DMS114 treated with DMSO at 0.1 percent for 48 hours (cell line): ENCODE data around the gene GOLGA7B.
A peak's percentile ranks its signal among the peaks of the same experiment; 100 is the strongest.

Source experiments
- DNase-seq: peaks from one replicate; lab custom pipeline; 2025; ENCODE audit not compliant: unreplicated experiment; lab: John Stamatoyannopoulos, UW

Gene GOLGA7B

DNA sequence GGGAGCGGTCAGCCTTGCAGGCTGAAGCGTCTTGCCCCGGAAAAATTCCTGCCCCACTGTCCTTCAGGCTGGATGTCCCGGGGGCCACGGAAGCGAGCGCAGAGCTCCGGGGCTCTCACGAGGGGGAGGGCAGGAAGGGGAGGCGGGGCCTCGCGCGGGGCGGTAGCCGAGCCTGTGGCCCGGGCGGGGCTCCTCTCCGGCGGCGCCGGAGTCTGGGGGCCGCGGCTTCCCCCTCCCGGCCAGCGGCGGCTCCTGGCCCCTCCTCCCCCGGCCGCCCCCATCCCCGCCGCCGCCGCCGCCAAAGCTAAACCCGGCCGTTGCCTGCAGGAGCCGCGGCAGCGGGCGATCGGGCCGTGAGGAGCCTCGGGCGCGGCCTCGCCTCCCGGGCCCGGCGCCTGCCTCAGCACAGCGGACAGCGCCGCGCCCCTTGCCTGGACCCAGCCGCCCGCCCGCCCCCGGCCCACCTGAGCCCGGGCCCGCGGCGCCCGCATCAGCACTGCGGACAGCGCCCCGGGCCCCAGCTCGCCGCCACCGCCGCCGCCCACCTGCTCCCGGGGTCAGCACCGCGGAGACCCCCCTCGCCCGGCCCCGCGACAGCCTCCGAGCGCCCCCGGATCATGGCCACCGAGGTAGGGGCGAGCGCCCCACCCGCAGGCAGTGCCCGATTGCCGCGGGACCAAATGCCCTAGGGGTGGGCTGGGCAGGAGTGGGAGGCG is at the start of gene GOLGA7B:
TSS of gene GOLGA7B (plus strand) at position 157 of the 716 bp plus-strand sequence. CDS start at position 618, 461 bp downstream.
- peak; percentile 32 for DNase-seq

DNA sequence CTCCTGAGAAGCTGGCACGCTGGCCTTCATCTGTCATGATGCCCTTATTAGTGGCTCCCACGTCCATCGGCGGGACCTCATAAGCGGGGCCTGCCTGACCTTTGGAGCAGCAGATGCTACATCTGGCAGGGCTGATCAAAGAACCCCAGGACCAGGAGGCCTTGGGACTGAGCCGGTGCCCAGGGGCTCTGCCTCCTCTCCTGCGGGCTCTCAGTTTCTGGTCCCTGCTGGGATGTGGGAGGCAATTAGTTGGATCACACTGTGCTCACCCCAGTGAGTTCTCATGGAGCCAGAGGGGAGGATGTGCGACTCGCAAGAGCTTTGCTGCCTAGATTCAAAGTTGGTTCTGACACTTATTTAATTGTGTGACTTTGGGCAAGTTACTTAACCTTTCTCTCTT is 49.2 kb upstream of the GOLGA7B start:
- DNase-seq: no peak

DNA sequence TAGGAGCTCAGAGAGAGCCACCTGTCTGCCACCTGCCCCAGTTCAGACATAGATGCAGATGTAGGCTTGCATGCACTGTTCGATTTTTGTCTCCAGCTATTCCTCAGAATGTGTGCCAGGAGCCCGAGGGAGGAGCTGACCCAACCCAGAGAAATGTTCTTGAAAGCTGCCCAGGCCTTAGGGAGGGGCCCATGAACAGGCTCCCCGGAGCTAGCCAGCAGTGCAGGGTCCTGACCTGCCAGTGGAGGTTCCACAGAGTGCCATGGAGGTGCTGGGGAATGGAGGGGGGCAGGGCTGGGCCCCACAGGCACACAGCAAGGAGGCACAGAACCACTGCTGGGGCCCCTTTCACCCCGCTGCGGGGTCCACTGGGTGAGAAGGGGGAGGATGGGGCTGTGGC is 48.2 kb upstream of the GOLGA7B start:
- DNase-seq: no peak

DNA sequence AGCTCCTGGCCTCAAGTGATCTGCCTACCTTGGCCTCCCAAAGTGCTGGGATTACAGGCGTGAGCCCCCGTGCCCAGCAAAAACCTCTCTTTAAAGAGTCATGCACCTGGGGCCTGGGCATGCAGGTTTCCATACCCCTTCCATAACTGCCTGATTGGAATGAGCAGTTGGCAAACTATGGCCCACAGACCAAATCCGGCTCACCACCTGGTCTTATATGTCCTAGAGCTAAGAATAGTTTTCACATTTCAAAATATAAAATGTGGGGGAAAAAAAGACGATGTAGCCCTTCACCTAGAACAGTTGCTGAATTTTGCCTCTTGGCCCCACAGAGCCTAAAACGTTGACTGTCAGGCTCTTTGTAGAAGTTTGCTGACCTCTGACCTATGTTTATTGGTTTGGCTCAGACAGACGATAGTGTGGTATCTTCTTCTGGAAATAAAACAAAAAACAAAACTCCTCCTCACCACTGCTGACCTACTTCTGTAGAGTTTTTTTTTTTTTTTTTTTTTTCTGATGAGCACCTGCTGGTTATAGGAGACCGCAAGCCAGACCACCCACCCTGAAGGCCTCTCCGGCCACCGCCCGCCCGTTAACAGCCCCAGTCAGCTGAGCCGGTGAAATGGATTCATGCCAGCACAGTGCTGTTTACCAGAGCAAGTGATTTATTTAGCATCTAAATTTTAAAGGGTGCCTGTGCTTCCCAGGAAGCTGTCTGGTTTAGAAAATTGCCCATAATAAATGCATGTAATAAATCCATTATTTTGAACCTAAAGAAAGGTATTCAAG is 44.4 kb upstream of the GOLGA7B start:
- DNase-seq: no peak

DNA sequence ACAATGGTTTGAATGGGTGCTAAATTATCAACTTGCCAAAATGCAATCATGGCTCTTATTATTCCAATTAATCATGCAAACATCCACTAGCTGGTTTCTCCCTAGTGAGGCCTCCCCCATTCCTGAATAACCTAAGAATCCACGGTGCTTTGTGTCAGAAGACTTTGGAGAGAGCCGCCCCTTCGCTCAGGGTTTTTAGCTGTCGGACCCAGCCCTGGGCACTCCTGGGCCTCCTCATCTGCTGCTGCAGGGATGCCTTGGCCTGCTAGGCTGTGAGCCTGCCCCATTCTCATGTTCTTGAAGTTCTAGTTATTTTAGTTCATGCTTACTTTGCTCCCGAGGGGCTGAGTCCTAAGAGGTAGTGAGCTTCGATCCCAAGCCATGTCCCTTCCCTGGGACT is 43.7 kb upstream of the GOLGA7B start:
- no peak for DNase-seq

DNA sequence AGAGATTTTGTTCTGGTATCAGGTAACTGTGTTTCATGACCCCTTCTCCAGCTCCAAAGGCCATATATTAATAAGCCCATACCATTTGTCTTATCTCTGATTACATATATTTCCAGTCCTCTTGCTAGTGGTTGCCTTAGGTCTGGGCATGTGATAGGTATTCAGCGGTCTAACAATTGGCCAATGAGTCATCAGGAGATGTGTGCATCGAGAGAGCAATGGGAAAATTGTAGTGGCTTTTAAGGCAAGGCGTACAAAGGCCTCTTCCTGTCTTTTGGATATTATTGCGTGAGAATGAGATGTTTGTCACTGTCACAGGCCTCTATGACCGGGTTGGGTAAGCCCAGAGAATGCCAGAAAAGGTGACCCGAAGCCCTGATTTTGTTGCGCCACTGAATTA is 39.2 kb upstream of the GOLGA7B start:
- DNase-seq: no peak

DNA sequence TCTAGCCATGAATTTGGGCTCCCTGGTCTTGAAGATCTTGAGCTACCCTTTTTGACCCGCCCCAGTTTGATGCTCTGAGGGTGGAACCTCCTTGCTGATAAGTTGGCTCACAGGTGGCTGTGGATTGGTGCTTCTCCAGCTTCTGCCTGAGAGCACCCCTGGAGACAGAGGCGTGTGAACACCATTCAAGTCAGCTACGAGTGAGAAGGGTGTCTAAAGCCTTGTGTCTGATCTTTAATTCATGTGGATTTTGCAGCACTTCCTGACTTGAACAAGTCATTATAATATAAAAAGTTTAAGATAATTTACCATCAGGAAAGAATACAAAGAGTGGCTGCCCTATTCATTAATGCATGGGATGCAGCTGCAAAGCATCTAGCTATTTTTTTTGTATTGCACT is 37.7 kb upstream of the GOLGA7B start:
- DNase-seq: no peak

DNA sequence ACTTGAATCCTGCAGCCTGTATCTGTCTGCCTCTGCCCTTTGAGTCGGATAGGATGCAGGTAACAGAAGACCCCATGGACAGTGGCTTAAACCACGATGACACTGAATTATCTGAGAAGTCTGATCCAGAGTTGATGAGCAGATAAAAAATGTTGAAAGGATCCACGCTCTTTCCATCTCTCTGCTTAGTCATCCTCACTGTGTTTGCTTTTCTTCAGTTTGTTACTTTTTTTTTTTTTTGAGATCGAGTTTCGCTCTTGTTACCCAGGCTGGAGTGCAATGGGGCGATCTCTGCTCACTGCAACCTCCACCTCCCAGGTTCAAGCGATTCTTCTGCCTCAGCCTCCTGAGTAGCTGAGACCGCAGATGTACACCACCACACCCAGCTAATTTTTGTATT is 36.9 kb upstream of the GOLGA7B start:
- DNase-seq: no peak

DNA sequence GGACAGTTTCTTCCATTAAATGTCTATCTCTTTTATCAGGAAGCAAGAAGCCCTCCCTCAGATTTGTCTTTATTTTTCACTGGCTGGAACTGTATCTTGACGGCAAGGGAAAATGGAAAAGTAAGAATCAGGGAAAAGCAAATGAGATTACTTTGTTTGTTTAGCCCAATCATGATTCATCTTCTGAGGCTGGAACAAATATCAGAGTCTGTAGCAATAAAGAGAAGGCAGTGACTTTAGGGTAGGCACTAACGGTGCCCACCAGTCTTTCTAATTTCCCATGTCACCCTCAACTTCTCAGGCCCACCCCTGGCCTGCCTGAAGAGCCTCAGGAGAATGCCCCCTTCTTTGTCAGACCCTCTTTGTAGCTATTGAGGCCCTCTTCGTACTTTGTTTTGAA is 36.3 kb upstream of the GOLGA7B start:
- no peak for DNase-seq

DNA sequence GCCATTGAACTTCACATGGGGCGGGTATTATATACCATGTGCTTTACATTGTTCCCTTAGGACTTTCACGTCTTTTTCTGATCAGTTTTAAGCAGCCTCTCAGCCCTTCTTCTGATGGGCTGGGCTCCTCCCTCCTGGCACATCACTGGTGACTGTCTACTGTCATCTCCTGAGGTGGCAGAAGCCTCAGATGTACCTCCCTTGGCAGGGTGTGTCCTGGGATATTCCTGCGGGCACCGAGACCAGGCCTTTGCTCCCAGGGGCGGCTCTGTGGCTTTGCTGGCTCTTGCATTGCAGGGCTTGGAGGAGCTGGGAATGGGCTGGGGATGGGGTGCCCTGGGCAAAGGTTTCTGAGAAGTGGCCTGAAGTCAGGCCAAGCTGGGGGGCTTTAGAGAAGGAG is 34.6 kb upstream of the GOLGA7B start:
- DNase-seq: no peak

DNA sequence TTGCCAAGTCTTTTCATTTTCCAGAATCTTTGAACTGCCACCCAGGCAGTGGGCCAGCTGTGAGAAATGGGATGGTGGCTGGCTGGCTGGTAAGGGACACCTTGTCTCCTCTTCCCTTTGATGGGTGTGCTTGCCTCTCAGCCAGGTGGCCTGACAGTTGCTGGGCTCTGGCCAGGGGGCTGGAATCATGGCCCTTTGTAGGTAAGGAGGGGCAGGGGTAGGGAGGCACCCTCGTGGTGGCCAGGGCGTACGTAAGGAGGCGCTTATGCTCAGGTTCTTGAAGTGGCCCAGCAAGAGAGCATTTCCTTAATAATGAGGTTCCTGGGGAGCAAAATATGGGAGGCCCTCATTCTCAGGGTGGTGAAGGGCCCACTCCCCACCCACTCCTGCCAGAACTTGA is 33.0 kb upstream of the GOLGA7B start:
- DNase-seq: no peak

DNA sequence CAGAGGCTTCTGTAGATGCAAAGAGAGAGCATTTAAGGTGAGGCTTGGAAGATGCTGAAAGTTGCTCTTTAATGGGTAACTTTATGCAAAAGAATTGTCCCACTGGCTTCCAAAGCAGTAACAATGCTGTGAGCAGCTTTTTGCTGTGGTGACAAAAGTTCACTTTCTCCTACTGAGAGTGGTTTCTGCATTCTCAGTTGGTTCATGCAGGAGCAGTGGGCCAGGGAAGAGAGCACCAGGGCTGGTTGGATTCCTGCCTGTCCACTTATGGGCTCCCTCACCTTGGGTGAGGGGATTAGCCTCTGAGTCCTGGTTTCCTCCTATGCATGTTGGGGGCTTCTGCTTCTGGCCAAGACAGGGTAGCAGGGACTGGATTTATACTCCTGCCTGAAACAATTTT is 31.1 kb upstream of the GOLGA7B start:
- DNase-seq: no peak

DNA sequence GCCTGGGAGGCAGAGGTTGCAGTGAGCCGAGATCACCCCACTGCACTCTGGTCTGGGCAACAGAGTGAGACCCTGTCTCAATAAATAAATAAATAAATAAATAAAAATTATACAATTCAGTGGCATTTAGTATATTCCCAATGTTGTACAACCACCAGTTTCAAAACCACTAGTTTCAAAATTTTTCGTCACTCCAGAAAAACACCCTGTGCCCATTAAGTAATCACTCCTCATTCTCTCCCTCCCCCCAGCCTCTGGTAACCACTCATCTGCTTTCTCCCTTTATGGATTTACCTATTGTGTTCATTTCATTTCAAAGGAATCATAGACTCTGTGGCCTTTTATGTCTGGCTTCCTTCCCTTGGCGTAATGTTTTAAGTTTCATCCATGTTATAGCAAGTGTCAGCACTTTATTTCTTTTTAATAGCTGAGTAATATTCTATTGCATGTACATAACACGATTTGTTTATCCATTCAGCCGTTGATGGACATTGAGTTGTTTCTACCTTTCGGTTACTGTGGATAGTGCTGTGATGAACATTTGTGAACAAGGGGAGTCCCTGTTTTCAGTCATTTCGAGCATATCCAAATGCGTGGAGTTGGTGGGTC is 29.4 kb upstream of the GOLGA7B start:
- DNase-seq: no peak

DNA sequence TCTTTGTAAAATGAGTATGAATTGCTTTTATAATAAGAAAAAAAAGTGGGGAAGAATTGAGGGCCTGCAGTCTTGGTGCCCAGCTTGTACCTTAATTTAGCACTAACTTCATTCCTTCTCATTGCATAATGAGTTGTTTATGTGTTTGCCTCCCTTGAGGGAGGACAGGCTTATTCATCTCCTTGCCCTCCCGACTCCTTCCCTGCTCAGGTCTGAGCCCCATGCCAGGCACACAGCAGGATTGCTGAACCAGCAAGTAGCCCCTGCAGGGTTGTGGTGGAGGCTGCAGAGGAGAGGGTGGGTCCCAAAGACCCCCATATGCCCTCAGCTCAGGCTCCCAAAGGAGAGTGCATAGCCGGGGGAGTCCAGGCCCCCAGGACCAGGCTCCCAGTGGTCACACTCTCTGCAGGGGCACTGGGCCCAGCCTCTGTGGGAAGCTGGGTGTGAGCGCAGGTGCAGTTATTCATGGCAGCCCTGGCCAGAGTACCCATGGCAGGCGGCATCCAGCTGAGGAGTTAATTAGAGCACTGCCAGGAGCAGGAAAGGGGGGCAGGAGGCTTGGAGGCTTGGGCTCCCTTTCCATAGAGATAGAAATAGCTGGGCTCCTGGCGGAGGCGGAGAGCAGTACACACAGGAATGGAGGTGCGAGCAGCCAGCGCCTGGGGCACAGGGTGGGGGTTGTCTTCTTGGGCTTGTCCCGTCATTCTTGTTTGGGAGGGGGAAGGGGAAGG is 28.2 kb upstream of the GOLGA7B start:
- DNase-seq: no peak

DNA sequence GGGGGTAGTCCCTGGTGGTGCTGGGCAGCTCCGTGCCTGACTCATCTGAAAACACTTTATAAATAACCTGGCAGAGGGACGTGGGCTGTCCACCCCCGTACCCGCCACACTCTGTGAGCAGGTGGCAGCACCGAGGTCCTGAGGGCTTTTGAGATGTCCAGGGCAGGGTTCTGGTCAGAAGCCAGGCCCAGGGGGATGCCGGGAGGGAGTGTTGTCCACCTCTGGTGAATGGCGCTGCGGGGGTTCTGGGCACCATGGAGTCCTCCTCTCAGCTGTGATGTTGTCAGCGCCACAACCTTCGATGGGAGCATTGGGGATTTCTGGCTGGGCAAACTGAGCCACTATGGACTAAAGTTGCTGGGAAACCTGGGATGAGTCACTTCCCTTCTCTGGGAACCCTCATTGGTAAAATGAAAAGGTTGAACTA is 27.4 kb upstream of the GOLGA7B start:
- DNase-seq: no peak

DNA sequence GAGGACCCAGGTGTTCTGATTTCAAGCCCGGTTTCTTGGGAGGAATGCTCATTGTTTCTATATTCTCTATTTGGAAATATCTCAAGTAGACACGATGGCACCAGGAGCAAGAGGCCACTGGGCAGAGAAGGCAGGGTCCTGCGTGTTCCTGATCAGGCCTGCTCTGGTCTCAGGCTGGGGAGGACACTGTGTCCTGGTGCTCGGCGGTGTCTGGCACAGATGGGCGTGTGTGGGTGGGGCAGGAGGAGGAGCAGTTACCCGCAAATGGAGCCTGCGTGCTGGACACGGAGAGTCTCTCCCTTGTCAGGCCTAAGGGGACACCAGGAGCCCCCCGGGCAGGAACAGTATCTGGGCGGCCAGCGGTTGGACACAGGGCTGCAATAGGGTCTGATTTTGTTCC is 25.9 kb upstream of the GOLGA7B start:
- DNase-seq: no peak

DNA sequence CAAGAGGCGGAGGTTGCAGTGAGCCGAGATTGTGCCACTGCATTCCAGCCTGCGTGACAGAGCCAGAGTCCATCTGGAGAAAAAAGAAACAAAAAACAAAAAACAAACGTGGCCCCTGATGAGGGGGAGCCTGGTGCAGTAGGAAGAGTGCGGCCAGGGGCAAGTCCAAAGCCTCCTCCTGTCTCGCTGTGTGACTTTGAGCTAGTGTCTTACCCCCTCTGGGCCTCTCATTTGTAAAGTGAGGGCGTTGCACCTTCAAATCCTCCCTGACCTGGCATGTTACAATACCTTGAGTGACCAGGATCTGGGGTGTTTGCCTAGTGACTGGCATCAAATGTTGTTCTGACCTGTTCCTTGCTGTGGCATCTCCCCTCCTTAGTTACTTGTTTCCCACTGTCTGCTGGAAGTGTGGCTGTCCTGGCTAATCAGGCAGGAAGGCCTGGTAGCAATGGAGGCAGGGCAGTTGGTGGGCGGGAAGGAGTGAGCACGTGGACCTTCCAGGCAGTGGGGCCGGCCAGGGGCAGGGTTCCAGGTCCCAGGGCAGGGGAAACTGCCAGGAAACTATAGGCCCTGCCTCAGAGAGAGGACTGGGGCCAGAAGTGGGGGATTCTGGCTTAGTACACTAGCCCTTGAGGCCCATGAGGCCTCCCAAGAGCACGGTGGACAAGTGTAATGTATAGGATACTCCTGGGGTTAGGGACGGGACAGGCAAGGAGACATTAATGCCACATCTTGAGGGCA is 24.5 kb upstream of the GOLGA7B start:
- DNase-seq: no peak

DNA sequence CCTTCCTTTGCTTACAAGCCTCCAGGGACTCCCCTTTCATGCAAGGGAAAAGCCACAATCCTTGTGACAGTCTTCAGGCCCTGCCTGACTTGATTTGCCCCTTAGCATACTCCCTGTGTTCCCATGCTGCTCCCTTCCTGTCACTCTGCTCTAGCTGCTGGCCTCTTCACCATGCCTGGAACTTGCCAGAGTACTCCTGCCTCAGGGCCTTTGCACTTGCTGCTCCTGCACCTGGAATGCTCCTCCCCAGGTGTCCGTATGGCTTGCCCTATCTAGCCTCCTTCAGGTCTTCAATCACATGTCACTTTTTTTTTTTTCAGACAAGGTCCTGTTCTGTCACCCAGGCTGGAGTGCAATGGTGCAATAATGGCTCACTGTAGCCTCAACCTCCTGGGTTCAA is 22.8 kb upstream of the GOLGA7B start:
- DNase-seq: no peak

DNA sequence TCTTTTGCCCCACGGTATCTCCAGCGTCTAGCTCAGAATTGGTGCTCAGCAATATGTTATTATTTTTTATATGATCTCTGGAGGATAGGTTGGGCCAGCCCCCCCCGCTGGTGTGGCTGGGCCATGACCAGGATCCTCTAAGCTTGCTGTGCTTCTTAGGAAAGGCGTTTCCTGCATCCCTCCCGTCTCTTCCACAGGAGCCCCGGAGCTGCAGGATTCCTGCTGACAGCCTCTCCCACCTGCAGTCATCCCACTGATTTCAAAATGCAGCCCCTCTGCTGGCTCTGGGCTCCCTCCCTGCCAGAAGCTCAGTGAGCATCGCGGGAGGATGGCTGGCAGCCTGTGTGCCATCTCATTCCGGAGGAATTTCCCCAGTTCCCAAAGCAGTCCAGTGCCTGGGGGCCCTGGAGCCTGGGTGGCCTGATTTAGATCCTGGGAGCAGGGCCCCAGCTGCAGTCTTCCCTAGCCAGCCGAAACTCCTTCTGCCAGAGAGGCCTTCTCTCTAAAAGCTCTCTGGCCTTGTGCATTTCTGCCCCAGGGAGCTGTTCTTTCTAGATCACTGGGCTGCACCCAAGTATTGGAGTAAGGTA is 21.8 kb upstream of the GOLGA7B start:
- no peak for DNase-seq

DNA sequence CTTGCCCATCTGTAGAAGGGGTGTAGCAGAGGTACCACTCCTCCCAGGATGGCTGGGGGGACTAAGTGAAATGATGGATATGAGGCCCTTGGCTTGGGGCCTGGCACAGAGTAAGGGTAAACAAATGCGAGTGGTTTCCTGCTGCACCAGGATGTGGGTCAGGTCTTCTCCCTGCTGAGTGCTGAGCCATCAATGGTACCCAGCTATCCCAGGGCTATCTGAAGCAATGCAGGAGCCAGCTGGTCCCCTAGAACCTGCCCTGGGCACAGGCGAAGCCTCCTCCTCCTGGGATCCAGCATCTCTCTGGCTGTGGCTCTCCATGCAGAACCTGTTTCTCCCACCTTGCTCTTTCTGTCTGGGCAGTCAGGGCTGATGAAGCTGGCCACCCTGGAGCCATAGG is 20.9 kb upstream of the GOLGA7B start:
- DNase-seq: no peak
